ENCODE measurements around the gene ZC3HAV1. TPM values are rescaled to one million over a fixed set of nuclear protein-coding genes. Genes with fewer than 3 reads are reported as not detected.
"Not testable (repeated sequence)": the region's sequence is repeated elsewhere in the genome, so short reads cannot be mapped to it uniquely, and the experiment has no call there.

ZC3HAV1 gene
- total and polyA plus RNA-seq, 8 donors, result 3.6 to 18.5 (median 10.1) TPM

DNA sequence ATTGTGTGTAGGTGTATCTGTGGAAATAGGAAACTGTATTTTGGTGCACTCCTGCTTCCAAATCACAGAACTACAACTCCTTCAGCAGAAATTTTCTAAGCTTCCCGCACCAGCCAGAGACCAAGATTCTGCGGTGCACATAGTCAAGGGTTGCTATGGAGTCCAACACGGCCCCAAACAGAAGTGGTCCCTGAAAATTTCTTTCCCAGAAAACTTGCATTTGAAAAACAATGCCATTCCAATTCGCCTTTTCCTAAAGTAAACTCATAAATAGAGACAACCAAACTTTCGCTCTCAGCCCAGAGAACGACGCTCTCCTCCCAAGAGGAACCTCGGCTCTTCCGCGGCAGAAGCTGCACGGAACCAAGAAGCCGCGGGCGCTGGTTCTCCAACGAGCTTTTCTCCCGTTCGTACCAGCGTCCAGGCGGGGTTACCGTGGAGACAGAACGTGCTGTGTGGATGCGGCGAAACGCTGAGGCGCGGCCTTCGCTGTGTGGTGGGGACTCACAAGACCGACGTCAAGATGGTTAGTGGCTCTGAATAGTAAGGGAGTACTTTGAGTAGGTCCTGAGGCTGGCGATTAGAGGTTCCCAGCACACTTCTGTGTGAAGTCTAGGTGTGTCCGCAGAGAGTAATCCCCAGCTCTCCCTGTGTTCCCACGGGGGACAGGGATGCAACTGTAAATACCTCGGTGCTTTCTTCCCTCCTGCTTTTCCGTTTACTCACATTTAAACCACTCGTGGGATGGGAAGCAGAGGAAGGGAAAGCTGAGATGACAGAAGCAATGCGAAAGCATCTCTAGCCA, 24.0 kb upstream of the ZC3HAV1 start:
- DNase-seq (peak; percentile 74 to 95 (median 81)), FAIRE-seq (no peak), ATAC-seq (peak; percentile 97 to 99 (median 98))
- Histone ChIP-seq H3K4me1 (no peaks in the 10 kb centered on the region), H3K27ac (peak overlapping the region in 3 of 4 donors; percentile 3 to 62 (median 29)), H3K36me3 (no peaks in the 10 kb centered on the region), H3K4me3 (peak overlapping the region; percentile 32 to 51 (median 43)), H3K27me3 (no peaks in the 10 kb centered on the region), H3K9me3 (no peaks in the 10 kb centered on the region)
- TF ChIP-seq CTCF (IDR thresholded peaks at IDR 0.05), result no peak
- whole genome bisulfite sequencing, 2 donors, result 1% methylated on average over 36 of the region's 36 CpGs
- intact Hi-C loops (cut with DNase I), result no loop called here

DNA sequence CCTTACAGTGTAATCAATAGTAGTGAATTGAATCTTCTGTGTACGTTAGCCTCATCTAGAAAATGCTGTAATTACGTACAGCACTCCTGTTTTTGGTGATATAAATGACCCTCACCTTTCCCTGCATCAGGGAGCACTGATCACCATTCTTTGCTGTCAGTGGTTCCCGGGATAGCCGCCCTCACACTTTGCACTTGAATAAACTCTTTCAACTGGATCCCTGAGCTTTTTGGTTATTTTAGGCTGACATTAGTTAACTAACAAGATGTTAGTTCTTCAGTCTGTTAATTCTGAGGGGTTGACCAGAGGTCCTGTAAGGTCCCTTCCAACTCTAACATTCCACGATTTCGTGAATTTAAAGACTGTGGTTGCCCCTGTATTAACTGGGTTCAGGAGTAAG, 23.4 kb upstream of the ZC3HAV1 start:
- no peak for DNase-seq
- no peaks in the 10 kb centered on the region for H3K27me3 ChIP-seq
- ATAC-seq, result peak in 1 of 4 donors; percentile 17
- no peaks in the 10 kb centered on the region for H3K4me1 ChIP-seq
- H3K4me3 ChIP-seq, result peak overlapping the region in 3 of 4 donors; percentile 40 to 51 (median 46)
- H3K36me3 ChIP-seq, result no peaks in the 10 kb centered on the region
- peak overlapping the region in 1 of 4 donors; percentile 62 for H3K27ac ChIP-seq
- FAIRE-seq, result no peak
- intact Hi-C loops (cut with DNase I), result no loop called here
- H3K9me3 ChIP-seq, result no peaks in the 10 kb centered on the region
- no peak for TF ChIP-seq CTCF (IDR thresholded peaks at IDR 0.05)
- 37 to 42% methylated on average over 6 of the region's 6 CpGs for WGBS, 2 donors

- TF ChIP-seq CTCF (IDR thresholded peaks at IDR 0.05), result no peak
- Histone ChIP-seq H3K36me3 (no peaks in the 10 kb centered on the region), H3K9me3 (no peaks in the 10 kb centered on the region), H3K27ac (no peak overlapping the region), H3K27me3 (no peaks in the 10 kb centered on the region), H3K4me3 (no peak overlapping the region), H3K4me1 (no peaks in the 10 kb centered on the region)
- FAIRE-seq (no peak), ATAC-seq (no peak), DNase-seq (no peak)
- intact Hi-C loops (cut with DNase I), result no loop called here
- WGBS, 2 donors, result 88 to 98% methylated on average over 2 of the region's 2 CpGs
These were observed 22.1 kb upstream of the ZC3HAV1 start for GRCh38 chr7:139131601-139132041.

- WGBS, 2 donors, result 72 to 80% methylated on average over 2 of the region's 2 CpGs
These were observed 20.3 kb upstream of the ZC3HAV1 start for GRCh38 chr7:139129814-139130213.

DNA sequence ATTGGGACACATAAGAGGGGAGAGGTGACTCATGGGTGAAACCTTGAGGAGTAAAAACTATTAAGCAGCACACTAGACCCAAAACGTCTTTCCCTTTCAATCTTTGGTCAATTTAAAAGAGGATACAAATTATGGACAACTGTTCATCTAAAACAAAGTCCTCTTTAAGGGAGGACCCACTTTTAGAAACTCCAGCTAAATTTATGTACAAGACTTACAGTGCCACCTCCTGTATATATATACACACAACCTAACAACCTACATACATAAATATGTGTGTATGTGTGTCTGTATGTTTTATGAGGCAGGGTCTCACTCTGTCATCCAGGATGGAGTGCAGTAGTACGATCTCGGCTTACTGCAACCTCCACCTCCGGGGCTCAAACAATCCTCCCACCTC, 18.1 kb upstream of the ZC3HAV1 start:
- Histone ChIP-seq H3K4me1 (no peaks in the 10 kb centered on the region), H3K27me3 (no peaks in the 10 kb centered on the region), H3K9me3 (no peaks in the 10 kb centered on the region), H3K4me3 (no peak overlapping the region), H3K36me3 (no peaks in the 10 kb centered on the region), H3K27ac (no peak overlapping the region)
- ATAC-seq, result no peak
- FAIRE-seq, result no peak
- no peak for DNase-seq
- intact Hi-C loops (cut with DNase I), result no loop called here
- no peak for TF ChIP-seq CTCF (IDR thresholded peaks at IDR 0.05)
- WGBS, 2 donors, result 60 to 72% methylated on average over 4 of the region's 4 CpGs

More at GRCh38 chr7:139129814-139130213, 20.3 kb upstream of the ZC3HAV1 start:
- ATAC-seq; H3K27me3 ChIP-seq; intact Hi-C loops (cut with DNase I); DNase-seq; H3K4me3 ChIP-seq; H3K4me1 ChIP-seq; H3K9me3 ChIP-seq; H3K36me3 ChIP-seq; FAIRE-seq; H3K27ac ChIP-seq: not testable (repeated sequence)
